Mucosa of descending colon (tissue), 3 donors: ENCODE data around the gene HIBCH. TPM values are rescaled to one million over a fixed set of nuclear protein-coding genes. Genes with fewer than 3 reads are reported as not detected.

ENCODE experiments used
- ATAC-seq: fragments of 200-7000 bp; cut with Tn5 transposase; one replicate; pipeline ENCODE4 v1.9.1; 2020; ENCODE audit warnings: mild to moderate bottlenecking, moderate library complexity
- DNase-seq, 3 donors: peaks; one replicate each; pipeline ENCODE4 v3.0.0-alpha.2; 2020
- H3K36me3 ChIP-seq: fragments of 200-600 bp; one replicate; pipeline ENCODE4 v1.8.0; 2021; ENCODE audit warnings: low read depth, mild to moderate bottlenecking
- H3K4me1 ChIP-seq: fragments of 200-600 bp; one replicate; pipeline ENCODE4 v1.8.0; 2021; ENCODE audit warnings: low read depth, mild to moderate bottlenecking
- H3K4me3 ChIP-seq: fragments of 200-600 bp; one replicate; pipeline ENCODE4 v1.8.0; 2021; ENCODE audit warnings: mild to moderate bottlenecking
- H3K9me3 ChIP-seq: fragments of 200-600 bp; one replicate; pipeline ENCODE4 v1.8.0; 2021; ENCODE audit warnings: mild to moderate bottlenecking
- CTCF ChIP-seq: fragments of 200-600 bp; IDR thresholded peaks from one replicate; pipeline ENCODE4 v1.8.0; 2022; ENCODE audit warnings: antibody characterized with exemption, mild to moderate bottlenecking
- intact Hi-C, 2 donors: fragments of 100-400 bp; cut with DNase I in 1 of 2; cut with micrococcal nuclease in 1 of 2; formaldehyde crosslinking; loops; one replicate each; pipeline versions ENCODE4 v1.11.0 to v1.11.1; 2022; cut with DNase I, micrococcal nuclease
- total RNA-seq, 3 donors: library from RNA; stranded (reverse); fragmentation: NEBNext Ultra II Directional in 2 of 3; extraction: Animal tissue kit (Norgen Biotek cat#: 25700) in 2 of 3; gene quantifications; one replicate each; pipeline versions ENCODE4 v1.2.1 to v1.2.4, GENCODE V29; 2021 to 2023
- donor health status: DM: no; HTN: no; CAD: no; lungs with moderate emphysema.
- donor health status: DM: no; HTN: no; CAD: no.
- donor health status: DM: no; HTN: yes; CAD: no.

HIBCH gene
- total RNA-seq, 3 donors from 2014 or later = 46.5 to 79.3 (median 46.7) TPM

GRCh38 chr2:190210471-190210870, 109.2 kb downstream of the HIBCH start:
- DNase-seq = no peak
- H3K4me1 ChIP-seq = peaks cover 3% of the 10 kb centered on the region
- TF ChIP-seq CTCF = no peak
- ATAC-seq = no peak
- intact Hi-C loops = no loop called here
- H3K9me3 ChIP-seq = no peaks in the 10 kb centered on the region
- H3K4me3 ChIP-seq = no peak overlapping the region
- no peaks in the 10 kb centered on the region for H3K36me3 ChIP-seq

GRCh38 chr2:190209559-190209958, 110.1 kb downstream of the HIBCH start:
- intact Hi-C loops = no loop called here
- DNase-seq (no peak), ATAC-seq (peak; percentile 67)
- Histone ChIP-seq H3K36me3 (no peaks in the 10 kb centered on the region), H3K4me3 (no peak overlapping the region), H3K4me1 (peaks cover 3% of the 10 kb centered on the region), H3K9me3 (no peaks in the 10 kb centered on the region)
- no peak for TF ChIP-seq CTCF

- Histone ChIP-seq H3K4me1 (peaks cover 3% of the 10 kb centered on the region), H3K9me3 (no peaks in the 10 kb centered on the region), H3K4me3 (no peak overlapping the region), H3K36me3 (no peaks in the 10 kb centered on the region)
- ATAC-seq (no peak), DNase-seq (no peak)
- intact Hi-C loops = no loop called here
- no peak for TF ChIP-seq CTCF
Measured at GRCh38 chr2:190207930-190208329, 111.7 kb downstream of the HIBCH start.

- intact Hi-C loops = no loop called here
- no peaks in the 10 kb centered on the region for H3K9me3 ChIP-seq
- TF ChIP-seq CTCF = no peak
- ATAC-seq = no peak
- no peak for DNase-seq
- H3K4me3 ChIP-seq = no peak overlapping the region
- H3K4me1 ChIP-seq = peaks cover 16% of the 10 kb centered on the region
- H3K36me3 ChIP-seq = no peaks in the 10 kb centered on the region
Measured at GRCh38 chr2:190205657-190206056, 114.0 kb downstream of the HIBCH start.

- no peaks in the 10 kb centered on the region for H3K9me3 ChIP-seq
- ATAC-seq (peak; percentile 70), DNase-seq (no peak)
- H3K4me3 ChIP-seq = no peak overlapping the region
- H3K4me1 ChIP-seq = peaks cover 16% of the 10 kb centered on the region
- intact Hi-C loops = no loop called here
- no peak for TF ChIP-seq CTCF
- H3K36me3 ChIP-seq = no peaks in the 10 kb centered on the region
Measured at GRCh38 chr2:190202604-190203003, 117.0 kb downstream of the HIBCH start.

- ATAC-seq = peak; percentile 95
- Histone ChIP-seq H3K36me3 (no peaks in the 10 kb centered on the region), H3K4me1 (peaks cover 16% of the 10 kb centered on the region), H3K4me3 (no peak overlapping the region), H3K9me3 (no peaks in the 10 kb centered on the region)
- no peak for TF ChIP-seq CTCF
- intact Hi-C loops = no loop called here
- peak in 1 of 3 donors; percentile 41 for DNase-seq
Measured at GRCh38 chr2:190202018-190202417, 117.6 kb downstream of the HIBCH start.
